Fibroblast of pulmonary artery (primary cell): ENCODE results near the gene ALKBH6.
A peak's percentile ranks its signal among the peaks of the same experiment; 100 is the strongest.
"Not testable (repeated sequence)": the region's sequence is repeated elsewhere in the genome, so short reads cannot be mapped to it uniquely, and the experiment has no call there.

ENCODE experiments used
- DNase-seq: peaks from one replicate; pipeline ENCODE4 v3.0.0-alpha.2; 2010; ENCODE audit warnings: low read depth
- H3K4me3 ChIP-seq: replicated peaks from 2 replicates; pipeline ENCODE4 v1.5.1; 2011; ENCODE audit warnings: low read depth, mild to moderate bottlenecking, control low read depth, low read length, moderate library complexity
- TF ChIP-seq, protein P1 (sequence below): IDR thresholded peaks from 2 replicates; pipeline ENCODE4 v1.5.1; 2011; ENCODE audit warnings: mild to moderate bottlenecking, control low read depth, low read length, inconsistent platforms; ENCODE audit errors: missing control alignments

The ALKBH6 gene

GRCh38 chr19:35986111-35986510 lies 27.9 kb downstream of the ALKBH6 start:
- TF ChIP-seq, protein P1, sequence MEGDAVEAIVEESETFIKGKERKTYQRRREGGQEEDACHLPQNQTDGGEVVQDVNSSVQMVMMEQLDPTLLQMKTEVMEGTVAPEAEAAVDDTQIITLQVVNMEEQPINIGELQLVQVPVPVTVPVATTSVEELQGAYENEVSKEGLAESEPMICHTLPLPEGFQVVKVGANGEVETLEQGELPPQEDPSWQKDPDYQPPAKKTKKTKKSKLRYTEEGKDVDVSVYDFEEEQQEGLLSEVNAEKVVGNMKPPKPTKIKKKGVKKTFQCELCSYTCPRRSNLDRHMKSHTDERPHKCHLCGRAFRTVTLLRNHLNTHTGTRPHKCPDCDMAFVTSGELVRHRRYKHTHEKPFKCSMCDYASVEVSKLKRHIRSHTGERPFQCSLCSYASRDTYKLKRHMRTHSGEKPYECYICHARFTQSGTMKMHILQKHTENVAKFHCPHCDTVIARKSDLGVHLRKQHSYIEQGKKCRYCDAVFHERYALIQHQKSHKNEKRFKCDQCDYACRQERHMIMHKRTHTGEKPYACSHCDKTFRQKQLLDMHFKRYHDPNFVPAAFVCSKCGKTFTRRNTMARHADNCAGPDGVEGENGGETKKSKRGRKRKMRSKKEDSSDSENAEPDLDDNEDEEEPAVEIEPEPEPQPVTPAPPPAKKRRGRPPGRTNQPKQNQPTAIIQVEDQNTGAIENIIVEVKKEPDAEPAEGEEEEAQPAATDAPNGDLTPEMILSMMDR = no peak
- no peak for DNase-seq
- H3K4me3 ChIP-seq = no peak overlapping the region

DNA sequence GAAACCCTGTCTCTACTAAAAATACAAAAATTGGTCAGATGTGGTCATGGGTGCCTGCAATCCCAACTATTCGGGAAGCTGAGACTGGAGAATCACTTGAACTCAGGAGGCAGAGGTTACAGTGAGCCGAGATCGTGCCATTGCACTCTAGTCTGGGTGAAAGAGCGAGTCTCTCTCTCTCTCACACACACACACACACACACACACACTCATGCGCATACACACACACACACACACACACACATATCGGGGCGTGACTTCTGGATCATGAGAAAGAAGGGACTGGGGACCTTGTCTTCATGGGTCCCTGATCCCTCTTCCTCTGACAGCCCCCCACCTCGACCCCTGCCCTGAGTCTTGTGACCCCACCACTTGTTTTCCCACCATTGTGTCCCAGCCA lies 30.8 kb downstream of the ALKBH6 start:
- TF ChIP-seq, protein P1 = no peak
- DNase-seq = no peak
- no peak overlapping the region for H3K4me3 ChIP-seq

- DNase-seq, H3K4me3 ChIP-seq: not testable (repeated sequence)
Observed at GRCh38 chr19:35980997-35981396, 33.0 kb downstream of the ALKBH6 start.

DNA sequence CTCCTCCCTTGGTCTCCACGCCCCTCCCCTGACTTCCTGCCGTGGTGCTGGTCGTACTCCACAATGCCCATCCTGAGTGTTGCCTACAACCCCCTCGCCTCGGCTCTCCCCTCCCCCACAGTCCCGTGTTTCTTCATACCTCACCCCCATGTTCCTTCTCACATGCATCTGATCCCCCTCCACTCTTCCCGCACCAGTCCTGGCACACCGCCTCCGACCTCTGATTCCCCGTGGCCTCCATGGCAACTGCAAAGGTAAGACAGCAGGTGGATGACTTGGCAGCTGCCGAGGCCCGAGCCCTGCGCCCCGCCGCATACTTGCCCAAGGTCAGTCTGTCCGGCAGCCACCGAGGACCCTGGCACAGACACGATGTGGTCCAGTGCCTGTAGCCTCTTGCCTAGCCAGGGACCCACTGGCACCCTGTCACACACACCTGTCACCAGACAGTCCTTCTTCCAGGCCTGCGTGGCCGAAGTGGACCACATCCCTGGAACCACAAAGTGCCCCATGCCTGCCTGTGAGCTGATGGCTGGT lies 35.1 kb downstream of the ALKBH6 start:
- TF ChIP-seq, protein P1 = no peak
- no peak for DNase-seq
- no peak overlapping the region for H3K4me3 ChIP-seq

DNA sequence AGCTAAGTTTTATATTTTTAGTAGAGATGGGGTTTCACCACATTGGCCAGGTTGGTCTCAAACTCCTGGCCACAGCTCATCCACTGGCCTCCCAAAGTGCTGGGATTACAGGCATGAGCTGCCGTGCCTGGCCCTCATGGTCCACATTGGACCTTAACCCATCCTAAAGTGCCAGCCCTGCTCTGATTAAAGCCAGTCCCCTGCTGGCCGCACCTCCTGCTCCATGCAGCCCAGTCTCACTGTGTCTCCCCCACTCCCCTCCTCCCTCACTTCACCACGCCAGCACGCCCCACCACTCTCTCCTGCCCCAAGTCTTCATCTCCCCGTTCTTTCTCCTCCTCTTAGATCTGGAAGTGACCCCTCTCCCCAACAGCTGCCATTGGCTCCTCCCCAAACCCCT lies 35.7 kb downstream of the ALKBH6 start:
- DNase-seq = no peak
- no peak overlapping the region for H3K4me3 ChIP-seq
- TF ChIP-seq, protein P1 = no peak

DNA sequence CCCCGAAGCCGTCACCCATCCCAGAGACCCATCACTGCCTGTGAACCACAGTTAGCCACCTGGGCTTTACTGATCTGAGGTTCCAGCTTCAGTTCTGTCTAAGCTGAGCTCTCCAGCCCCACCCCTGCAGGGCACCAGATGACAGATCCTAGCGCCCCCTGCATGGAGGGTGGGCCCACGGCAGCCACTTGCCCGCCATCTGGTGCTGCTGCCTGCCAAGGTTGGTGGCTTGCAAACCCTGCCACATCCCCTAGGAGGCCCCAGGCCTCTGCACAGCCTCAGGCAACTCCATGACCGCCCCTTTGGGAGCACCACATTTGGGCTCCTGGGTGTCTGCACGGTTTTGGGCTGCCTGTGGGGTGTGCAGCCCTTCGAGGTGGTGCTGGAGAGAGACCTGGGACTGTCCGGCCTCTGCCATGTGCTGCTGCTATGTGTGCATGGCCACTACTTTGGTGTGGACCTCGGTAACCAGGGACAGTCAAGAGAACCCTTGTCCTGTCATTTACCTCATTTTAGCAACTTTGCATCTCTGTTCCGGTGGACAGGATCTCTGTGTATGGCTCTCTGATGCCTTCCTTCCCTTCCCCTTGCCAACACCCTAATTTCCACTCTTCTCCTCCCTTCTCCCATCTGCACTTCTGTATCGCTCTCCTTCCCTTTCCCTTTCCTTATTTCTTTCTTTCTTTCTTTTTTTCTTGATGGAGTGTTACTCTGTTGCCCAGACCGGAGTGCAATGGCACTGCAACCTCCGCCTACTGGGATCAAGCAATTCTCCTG lies 36.4 kb downstream of the ALKBH6 start:
- no peak for DNase-seq
- no peak overlapping the region for H3K4me3 ChIP-seq
- TF ChIP-seq, protein P1 = no peak

DNA sequence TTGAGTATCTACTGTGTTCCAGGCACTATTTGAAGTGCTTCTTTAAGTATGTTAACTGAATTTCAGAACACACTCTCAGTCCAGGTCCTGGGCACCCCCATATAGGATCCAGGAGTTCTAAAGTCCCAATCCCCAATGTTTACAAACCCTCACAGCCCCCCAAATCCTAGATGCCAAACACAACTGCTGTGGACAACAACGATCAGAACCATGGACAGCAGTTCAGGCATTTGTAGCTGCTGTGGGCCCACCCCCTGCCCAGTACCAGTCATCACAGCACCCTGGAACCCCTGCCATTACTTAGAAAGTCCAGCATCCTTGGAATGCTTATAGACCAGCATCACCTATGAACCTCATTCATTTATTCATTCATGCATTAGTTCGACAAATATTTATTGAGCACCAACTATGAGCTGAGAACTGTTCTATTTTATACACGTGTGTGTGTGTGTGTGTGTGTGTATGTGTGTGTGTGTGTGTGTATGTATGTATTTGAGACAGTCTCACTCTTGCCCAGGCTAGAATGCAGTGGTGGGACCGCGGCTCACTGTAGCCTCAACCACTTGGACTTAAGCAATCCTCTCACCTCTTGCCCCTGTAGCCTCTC lies 38.3 kb downstream of the ALKBH6 start:
- no peak overlapping the region for H3K4me3 ChIP-seq
- peak; percentile 36 for DNase-seq

More for the DNA sequence above, 38.3 kb downstream of the ALKBH6 start:
- TF ChIP-seq, protein P1 = no peak
